ENCODE results near the gene SHISA6.

SHISA6 gene

GRCh38 chr17:11349106-11349505 is 108.1 kb downstream of the SHISA6 start:
- no peak for DNase-seq (ENCODE audit: low spot score)
- no peak for FAIRE-seq

- FAIRE-seq (no peak), DNase-seq (ENCODE audit: low spot score) (no peak)
Observed at GRCh38 chr17:11351479-11351878, 110.5 kb downstream of the SHISA6 start.

GRCh38 chr17:11353601-11354000 is 112.6 kb downstream of the SHISA6 start:
- DNase-seq (ENCODE audit: low spot score) (no peak), FAIRE-seq (no peak)

GRCh38 chr17:11356371-11356770 is 115.4 kb downstream of the SHISA6 start:
- FAIRE-seq (no peak), DNase-seq (ENCODE audit: low spot score) (no peak)

DNA sequence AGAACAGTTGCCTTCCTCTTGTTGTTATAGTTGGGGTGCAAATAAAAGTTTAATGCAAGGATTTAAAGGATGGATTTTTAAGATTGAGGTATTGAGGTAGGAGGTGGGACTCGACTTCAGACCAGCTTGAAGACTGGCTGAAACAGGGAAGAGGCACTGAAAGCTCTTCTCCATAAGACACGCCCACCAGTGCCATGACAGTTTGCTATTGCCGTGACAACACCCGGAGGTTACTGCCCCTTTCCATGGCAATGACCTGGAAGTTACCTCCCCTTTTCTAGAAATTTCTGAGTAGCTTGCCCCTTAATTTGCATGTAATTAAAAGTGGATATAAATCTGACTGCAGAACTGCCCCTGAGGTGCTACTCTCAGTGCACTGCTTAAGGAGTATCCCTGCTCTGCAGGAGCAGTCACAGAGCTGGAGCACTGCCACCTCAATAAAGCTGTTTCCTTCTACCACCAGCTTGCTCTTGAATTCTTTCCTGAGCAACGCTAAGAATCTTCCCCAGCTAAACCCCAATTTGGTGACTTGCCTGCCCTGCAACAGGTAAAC is 122.6 kb downstream of the SHISA6 start:
- no peak for FAIRE-seq
- no peak for DNase-seq (ENCODE audit: low spot score)

DNA sequence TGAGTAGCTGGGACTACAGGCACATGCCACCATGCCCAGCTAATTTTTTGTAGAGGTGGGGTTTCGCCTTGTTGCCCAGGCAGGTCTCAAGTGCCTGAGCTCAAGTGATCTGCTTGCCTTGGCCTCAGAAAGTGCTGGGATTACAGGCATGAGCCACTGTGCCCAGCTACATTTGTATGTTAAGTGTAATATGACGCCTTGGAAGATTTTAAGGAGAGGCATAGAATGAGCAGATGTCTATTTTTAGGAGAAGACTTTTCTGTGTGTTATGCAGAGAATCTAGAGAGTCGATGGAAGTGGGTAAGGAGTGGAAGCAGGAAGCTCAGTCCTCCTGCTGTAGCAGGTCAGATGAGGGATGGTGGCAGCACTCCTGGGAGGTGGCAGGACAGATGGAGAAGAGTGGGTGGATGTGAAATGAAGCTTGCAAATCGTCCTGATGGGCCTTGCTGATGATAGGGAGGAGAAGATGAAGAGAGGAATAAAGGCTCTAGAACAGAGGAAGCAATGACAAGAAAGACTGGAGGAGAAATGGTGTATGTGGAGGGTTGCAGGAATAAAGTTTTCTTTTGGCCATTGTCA is 125.3 kb downstream of the SHISA6 start:
- no peak for FAIRE-seq
- no peak for DNase-seq (ENCODE audit: low spot score)

- no peak for FAIRE-seq
- DNase-seq (ENCODE audit: low spot score) = no peak
Observed at GRCh38 chr17:11369575-11369974, 128.6 kb downstream of the SHISA6 start.

DNA sequence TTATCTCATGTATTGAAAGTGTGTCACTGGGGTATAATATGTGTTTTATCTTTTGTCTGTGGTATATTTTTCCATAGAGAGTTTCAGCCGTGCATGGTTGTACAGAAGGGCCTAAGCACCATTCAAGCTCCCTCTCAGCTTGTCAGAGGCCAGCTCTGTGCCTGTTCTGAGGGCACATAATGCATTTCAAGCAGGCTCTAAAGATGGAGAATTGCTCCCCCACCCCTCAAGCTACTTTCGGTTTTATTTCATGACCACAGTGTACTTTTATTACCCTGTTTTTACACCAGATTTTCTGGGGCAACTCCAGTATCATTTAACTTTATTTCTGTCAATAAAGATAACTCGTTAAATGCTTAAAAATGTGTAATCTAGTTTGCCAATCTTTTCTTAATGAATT is 131.7 kb downstream of the SHISA6 start:
- DNase-seq (ENCODE audit: low spot score) (no peak), FAIRE-seq (no peak)

DNA sequence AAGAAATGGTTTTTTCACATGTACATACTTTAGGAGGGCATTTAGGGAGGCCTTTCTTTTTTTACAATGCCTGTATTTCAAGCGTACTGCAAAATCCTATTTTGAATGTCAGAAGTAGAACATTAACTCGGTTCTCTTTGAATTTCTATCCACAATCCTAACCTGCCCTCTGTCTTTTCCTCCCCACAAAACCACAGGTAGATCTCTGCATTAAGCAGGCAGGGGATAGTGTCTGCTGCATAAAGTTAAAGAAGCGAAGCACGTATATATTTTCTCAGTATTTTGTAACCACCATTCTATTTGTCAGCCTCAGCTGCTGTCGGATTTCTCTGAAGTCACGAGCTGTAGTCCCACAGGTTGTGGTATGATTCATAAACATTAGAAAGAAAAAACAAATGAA is 137.5 kb downstream of the SHISA6 start:
- no peak for DNase-seq (ENCODE audit: low spot score)
- FAIRE-seq = no peak

GRCh38 chr17:11380761-11381160 is 139.7 kb downstream of the SHISA6 start:
- FAIRE-seq (no peak), DNase-seq (ENCODE audit: low spot score) (no peak)

- FAIRE-seq = no peak
- no peak for DNase-seq (ENCODE audit: low spot score)
Observed at GRCh38 chr17:11383157-11383556, 142.1 kb downstream of the SHISA6 start.

- DNase-seq (ENCODE audit: low spot score) (no peak), FAIRE-seq (no peak)
Observed at GRCh38 chr17:11384131-11384530, 143.1 kb downstream of the SHISA6 start.

GRCh38 chr17:11387610-11388009 is 146.6 kb downstream of the SHISA6 start:
- no peak for FAIRE-seq

DNA sequence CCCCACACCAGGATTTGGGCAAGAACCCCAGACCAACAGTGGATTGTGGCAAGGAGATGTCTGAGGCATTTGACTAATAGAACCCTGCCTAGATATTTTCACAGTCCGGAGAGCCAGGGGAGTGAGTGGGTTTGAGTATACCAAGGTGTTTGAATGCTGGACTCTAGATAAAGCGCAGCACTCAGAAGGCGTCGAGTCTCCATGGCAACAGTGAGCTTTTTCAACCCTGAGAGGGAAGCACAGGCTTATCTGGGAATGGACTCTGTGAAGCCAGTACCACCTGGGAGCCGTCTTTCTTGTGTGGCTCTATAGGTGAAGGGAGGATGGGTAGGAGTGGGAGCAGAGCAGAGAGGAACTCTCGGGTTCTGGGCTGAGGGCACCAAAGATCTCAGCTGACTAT is 147.0 kb downstream of the SHISA6 start:
- FAIRE-seq (no peak), DNase-seq (ENCODE audit: low spot score) (no peak)

More at GRCh38 chr17:11387610-11388009, 146.6 kb downstream of the SHISA6 start:
- no peak for DNase-seq (ENCODE audit: low spot score)

- no peak for FAIRE-seq
- DNase-seq (ENCODE audit: low spot score) = no peak
Observed at GRCh38 chr17:11389583-11389982, 148.6 kb downstream of the SHISA6 start.

- FAIRE-seq (no peak), DNase-seq (ENCODE audit: low spot score) (no peak)
Observed at GRCh38 chr17:11391134-11391533, 150.1 kb downstream of the SHISA6 start.

DNA sequence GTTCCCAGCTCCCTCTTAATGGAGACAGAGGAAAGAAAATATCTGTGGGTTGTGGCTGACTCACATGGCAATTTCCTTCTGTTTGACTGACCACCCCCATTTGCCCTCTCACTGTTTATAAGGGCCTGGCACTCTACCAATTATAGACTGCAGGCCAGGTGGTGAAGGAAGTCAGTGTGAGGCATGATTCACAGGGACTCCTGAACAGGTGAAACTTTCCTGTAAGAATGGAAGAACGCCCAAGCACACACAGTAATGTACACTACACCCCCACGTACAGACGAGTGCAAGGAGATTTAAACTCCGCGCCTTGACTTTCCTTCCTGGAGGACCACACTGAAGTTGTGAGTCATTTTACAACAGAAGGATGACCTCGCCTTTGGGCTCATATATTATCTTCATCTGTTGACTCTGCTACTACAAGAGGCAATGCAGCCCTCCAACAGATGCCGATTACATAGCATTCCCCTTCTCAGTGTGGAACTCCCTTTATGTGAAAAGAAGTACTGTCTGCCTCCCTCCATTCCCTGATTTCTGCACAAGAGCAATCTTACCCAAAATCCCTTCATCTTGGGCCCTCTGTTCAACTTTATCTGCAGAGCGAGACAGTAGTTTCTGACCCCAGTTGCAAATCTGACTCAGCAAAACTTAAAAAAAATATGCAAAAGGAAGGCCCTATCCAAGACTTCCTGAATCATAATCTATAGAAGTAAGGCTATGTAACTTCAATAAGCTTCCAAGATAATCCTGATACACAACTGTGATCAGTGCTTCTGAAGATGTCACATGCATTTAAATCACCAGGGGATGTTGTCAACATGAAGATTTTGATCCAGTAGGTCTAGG is 163.6 kb downstream of the SHISA6 start:
- no peak for FAIRE-seq
- DNase-seq (ENCODE audit: low spot score) = no peak

DNA sequence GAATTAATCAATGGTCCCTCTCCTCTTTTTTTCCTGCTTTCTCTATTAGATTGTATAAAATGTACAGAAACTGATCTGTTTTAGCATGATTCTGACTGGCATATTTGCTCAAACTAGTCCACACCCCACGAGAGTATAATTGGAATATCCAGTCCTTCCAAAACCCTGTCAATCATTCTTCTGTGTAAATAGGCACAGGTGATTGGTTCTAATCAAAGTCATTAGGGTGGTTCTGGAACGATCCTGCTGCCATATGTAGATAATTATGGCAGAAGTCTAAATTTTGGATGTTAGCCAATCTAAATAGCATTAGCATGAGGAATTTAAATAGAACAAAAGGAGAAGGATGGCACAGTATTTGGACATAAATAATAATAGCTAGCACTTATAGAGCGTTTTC is 165.7 kb downstream of the SHISA6 start:
- no peak for DNase-seq (ENCODE audit: low spot score)
- FAIRE-seq = no peak

DNA sequence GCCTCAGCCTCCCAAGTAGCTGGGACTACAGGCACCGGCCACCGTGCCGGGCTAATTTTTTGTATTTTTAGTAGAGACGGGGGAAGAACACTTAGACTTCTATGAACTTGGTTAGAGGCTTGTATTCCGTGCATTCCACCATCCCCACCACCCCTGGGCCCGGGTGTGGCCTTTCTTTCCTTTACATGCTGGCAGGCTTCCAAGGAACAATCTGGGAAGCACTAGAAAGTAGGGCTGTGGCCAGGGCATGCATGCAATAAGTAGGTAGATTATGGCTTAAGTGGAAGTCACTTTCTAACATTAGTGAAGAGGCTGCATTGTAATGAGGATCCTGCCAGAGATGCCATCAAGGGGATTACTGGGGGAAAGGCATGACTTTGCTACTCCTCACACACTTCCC is 171.6 kb downstream of the SHISA6 start:
- DNase-seq (ENCODE audit: low spot score) = no peak

DNA sequence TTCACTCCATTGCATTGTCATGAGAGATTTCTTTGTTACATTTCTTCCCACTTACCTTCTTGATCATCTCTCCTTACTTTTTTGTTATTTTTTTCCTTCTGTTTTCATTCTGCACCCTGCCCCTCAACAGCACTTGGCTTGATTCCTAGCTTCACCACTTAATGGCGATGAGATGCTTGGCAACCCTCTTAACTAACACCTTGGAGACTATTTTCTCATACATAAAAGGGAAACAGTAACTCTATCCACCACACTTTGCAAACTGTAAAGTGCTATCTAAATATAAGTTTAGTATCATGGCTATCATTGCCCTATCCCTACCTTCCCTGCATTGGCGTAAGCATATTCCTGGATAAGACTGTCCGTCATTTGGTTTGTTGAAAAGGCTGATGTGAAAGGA is 177.3 kb downstream of the SHISA6 start:
- no peak for FAIRE-seq
- DNase-seq (ENCODE audit: low spot score) = no peak

More for the DNA sequence above, 171.6 kb downstream of the SHISA6 start:
- FAIRE-seq = no peak

DNA sequence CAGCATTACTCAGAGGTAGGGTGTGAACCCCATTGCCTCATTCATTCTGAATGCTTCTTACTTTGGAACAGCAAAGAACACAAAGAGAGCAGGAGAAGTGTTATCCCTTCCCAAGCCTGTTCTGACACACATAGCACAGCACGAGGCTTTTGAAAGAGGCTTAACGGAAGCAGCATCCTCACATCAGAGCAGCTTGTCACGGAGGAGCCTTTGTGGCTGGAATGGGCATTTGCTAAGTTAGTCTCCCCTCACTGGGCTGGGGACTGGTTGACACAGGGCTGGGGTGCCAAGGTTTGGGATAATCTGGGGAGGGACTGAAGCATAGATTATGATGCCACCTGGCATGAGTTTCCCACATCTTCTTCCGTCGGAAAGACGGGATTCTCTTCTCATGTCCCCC is 189.7 kb downstream of the SHISA6 start:
- no peak for DNase-seq (ENCODE audit: low spot score)
- no peak for FAIRE-seq

GRCh38 chr17:11438673-11439072 is 197.7 kb downstream of the SHISA6 start:
- DNase-seq (ENCODE audit: low spot score) (no peak), FAIRE-seq (no peak)

DNA sequence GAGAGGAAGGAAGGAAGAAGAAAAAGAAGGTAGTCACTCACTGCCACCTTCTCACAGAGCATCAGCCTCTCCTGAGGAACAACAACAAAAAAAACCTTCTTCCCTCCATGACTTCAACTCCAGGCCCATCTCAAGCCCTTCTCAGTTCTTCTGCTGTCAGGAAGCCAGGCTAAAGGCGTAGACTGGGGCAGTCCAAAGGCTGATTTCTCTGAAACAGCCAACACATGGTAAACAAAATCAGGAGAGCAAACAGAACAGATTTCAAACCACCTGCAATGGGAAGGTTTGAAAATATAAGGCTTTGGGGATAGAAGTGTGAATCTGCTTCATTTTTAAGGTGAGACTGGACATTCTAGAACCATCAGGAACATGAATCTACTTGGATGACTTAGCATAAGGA is 200.0 kb downstream of the SHISA6 start:
- DNase-seq (ENCODE audit: low spot score) = no peak
- FAIRE-seq = no peak
